SU-DHL-6 (cell line): ENCODE measurements around the gene STPG3.

ENCODE experiments used
- H2AFZ ChIP-seq: fragments of 200-600 bp; sonication (generic); 2 replicates; pipeline ENCODE4 v1.6.1; 2014; ENCODE audit warnings: low read depth, mild to moderate bottlenecking, moderate library complexity, mixed read lengths, antibody characterized with exemption, low read length; ENCODE audit not compliant: severe bottlenecking
- H3F3A ChIP-seq: fragments of 200-600 bp; shearing (Covaris generic); 2 replicates; pipeline ENCODE4 v1.6.0; 2016; ENCODE audit warnings: antibody characterized with exemption, mild to moderate bottlenecking; ENCODE audit not compliant: insufficient read depth
- H3K27ac ChIP-seq: fragments of 200-600 bp; sonication (generic); 2 replicates; pipeline ENCODE4 v1.5.1; 2016; ENCODE audit warnings: low read depth, mild to moderate bottlenecking, low read length, moderate library complexity, mixed read lengths
- H3K27me3 ChIP-seq: fragments of 200-600 bp; sonication (generic), shearing (Covaris generic); 2 replicates; pipeline ENCODE4 v1.6.0; 2014; ENCODE audit warnings: mild to moderate bottlenecking, low read length
- H3K36me3 ChIP-seq: fragments of 200-600 bp; sonication (generic); 2 replicates; pipeline ENCODE4 v1.6.1; 2014; ENCODE audit warnings: mild to moderate bottlenecking, low read length, mixed read lengths
- H3K4me2 ChIP-seq: fragments of 300-600, 200-600 bp; shearing (Covaris generic), sonication (generic); 2 replicates; pipeline ENCODE4 v1.6.0; 2014; ENCODE audit warnings: low read length, low read depth, mild to moderate bottlenecking; ENCODE audit not compliant: poor library complexity, severe bottlenecking
- H3K4me3 ChIP-seq: fragments of 200-600 bp; sonication (generic); 2 replicates; pipeline ENCODE4 v1.5.1; 2014; ENCODE audit warnings: antibody characterized with exemption, low read length, mild to moderate bottlenecking, mixed read lengths; ENCODE audit not compliant: insufficient read depth, poor library complexity, severe bottlenecking
- H3K79me2 ChIP-seq: fragments of 200-600 bp; sonication (generic); 2 replicates; pipeline ENCODE4 v1.6.1; 2014; ENCODE audit warnings: mild to moderate bottlenecking, low read length, moderate library complexity; ENCODE audit not compliant: insufficient read depth
- H3K9ac ChIP-seq: fragments of 200-600 bp; sonication (generic); 2 replicates; pipeline ENCODE4 v1.7.0; 2014; ENCODE audit warnings: mild to moderate bottlenecking, low read length
- H3K9me2 ChIP-seq: fragments of 200-600 bp; sonication (generic); replicated peaks from 2 replicates; pipeline ENCODE4 v1.6.1; 2014; ENCODE audit warnings: low read length; ENCODE audit not compliant: insufficient read depth
- H3K9me3 ChIP-seq: fragments of 200-600 bp; sonication (generic); 2 replicates; pipeline ENCODE4 v1.6.1; 2014; ENCODE audit warnings: low read length, mixed read lengths; ENCODE audit not compliant: insufficient read depth
- H4K20me1 ChIP-seq: fragments of 200-600 bp; sonication (generic); 2 replicates; pipeline ENCODE4 v1.6.1; 2014; ENCODE audit warnings: low read depth, mild to moderate bottlenecking, antibody characterized with exemption, low read length, moderate library complexity, mixed read lengths
- CTCF ChIP-seq: fragments of 200-600 bp; sonication (generic); IDR thresholded peaks from one replicate; pipeline ENCODE4 v1.5.1; 2017; ENCODE audit warnings: antibody characterized with exemption, mild to moderate bottlenecking, low read length, moderate library complexity; ENCODE audit not compliant: insufficient read depth, poor library complexity, severe bottlenecking
- EZH2phosphoT487 ChIP-seq: fragments of 200-600 bp; sonication (generic), shearing (Covaris generic); conservative IDR thresholded peaks from 2 replicates; pipeline ENCODE4 v1.6.1; 2018; ENCODE audit warnings: mild to moderate bottlenecking, antibody characterized with exemption, low read length, moderate library complexity, mixed read lengths

STPG3 gene

GRCh38 chr9:137227853-137228505 is 23.1 kb upstream of the STPG3 start:
- no peak overlapping the region for H2AFZ ChIP-seq
- H3K27me3 ChIP-seq, result no peaks in the 10 kb centered on the region
- TF ChIP-seq CTCF (no peak), EZH2phosphoT487 (no peak)
- no peaks in the 10 kb centered on the region for H3K36me3 ChIP-seq
- no peaks in the 10 kb centered on the region for H3F3A ChIP-seq
- no peak overlapping the region for H3K4me3 ChIP-seq
- no peak overlapping the region for H3K4me2 ChIP-seq
- H3K9ac ChIP-seq, result no peak overlapping the region
- no peaks in the 10 kb centered on the region for H3K9me3 ChIP-seq
- H4K20me1 ChIP-seq, result no peaks in the 10 kb centered on the region
- no peak overlapping the region for H3K27ac ChIP-seq
- no peaks in the 10 kb centered on the region for H3K79me2 ChIP-seq
- no peaks in the 10 kb centered on the region for H3K9me2 ChIP-seq

DNA sequence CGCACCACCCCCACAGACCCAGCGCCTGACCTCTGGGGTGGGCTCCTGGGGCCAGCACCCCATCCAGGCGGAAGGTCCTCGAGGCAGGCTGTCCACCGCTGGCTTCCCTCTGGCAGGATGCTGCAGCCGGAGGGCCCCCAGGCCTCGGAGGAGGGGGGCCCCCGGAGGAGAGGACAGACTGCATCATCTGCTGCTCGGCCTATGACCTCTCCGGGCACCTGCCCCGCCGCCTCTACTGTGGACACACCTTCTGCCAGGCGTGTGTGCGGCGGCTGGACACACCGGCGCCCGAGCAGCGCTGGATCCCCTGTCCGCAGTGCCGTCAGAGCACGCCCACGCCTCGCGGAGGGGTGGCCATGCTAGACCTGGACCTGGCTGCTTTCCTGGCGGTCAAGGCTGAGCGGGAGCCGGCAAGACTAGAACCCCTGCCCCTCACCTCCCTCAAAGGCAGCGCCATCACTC is 22.5 kb upstream of the STPG3 start:
- Histone ChIP-seq H3K9me2 (no peaks in the 10 kb centered on the region), H4K20me1 (no peaks in the 10 kb centered on the region), H3K27me3 (no peaks in the 10 kb centered on the region), H3F3A (no peaks in the 10 kb centered on the region), H3K9ac (no peak overlapping the region), H3K79me2 (no peaks in the 10 kb centered on the region), H3K27ac (no peak overlapping the region), H3K4me3 (no peak overlapping the region), H3K36me3 (no peaks in the 10 kb centered on the region), H2AFZ (no peak overlapping the region), H3K4me2 (no peak overlapping the region), H3K9me3 (no peaks in the 10 kb centered on the region)
- TF ChIP-seq CTCF (no peak), EZH2phosphoT487 (no peak)

DNA sequence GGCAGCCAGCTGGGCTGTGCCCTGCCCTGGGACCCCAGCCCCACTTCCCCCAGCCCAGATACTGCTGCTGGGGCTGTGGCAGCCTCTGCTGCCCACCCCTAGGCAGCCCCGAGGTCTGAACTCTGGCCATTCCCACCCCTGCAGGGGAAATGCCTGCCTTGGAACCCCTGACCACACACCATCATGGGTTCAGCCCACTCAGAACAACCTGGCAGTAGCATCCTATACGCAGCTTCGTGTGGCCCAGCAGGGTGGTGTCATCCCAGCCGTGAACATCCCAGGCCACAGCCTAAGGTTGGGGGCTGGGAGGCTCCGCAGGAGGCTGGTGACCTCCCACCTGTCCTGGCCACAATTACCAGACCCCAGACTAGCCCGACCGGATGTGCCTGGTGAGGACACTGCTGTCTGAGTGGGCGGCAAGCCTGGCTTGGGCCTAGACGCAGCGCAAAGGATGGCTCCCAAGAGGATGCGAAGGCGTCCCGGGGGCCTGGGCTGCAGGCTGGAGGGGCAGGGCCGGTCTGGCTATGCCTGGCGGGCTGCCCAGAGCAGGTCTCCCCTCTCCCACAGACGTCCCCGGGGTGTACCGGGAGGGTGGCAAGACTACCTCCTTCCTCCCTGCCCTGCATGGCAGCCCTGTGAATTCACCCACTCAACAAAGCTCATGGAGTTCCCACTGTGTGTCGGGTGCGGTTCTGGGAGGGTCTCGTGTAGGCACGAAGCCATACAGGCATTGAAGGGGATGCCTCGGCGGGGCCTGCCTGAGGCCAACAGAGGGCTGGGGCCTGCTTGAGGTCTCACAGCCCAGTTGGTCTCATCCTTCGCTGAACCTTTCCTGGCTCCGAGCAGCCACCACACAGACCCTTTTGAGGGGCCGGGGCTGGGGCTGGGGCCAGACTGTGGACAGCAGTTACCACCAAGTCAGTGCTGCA is 21.9 kb upstream of the STPG3 start:
- H3K4me3 ChIP-seq, result no peak overlapping the region
- no peaks in the 10 kb centered on the region for H3K9me2 ChIP-seq
- H3K36me3 ChIP-seq, result no peaks in the 10 kb centered on the region
- H3K9me3 ChIP-seq, result no peaks in the 10 kb centered on the region
- no peaks in the 10 kb centered on the region for H3K27me3 ChIP-seq
- H3F3A ChIP-seq, result no peaks in the 10 kb centered on the region
- TF ChIP-seq CTCF, result no peak
- no peak for TF ChIP-seq EZH2phosphoT487
- H3K27ac ChIP-seq, result no peak overlapping the region
- H3K9ac ChIP-seq, result no peak overlapping the region
- no peak overlapping the region for H3K4me2 ChIP-seq
- H4K20me1 ChIP-seq, result no peaks in the 10 kb centered on the region
- no peak overlapping the region for H2AFZ ChIP-seq
- no peaks in the 10 kb centered on the region for H3K79me2 ChIP-seq
